CD4-positive, CD25-positive, alpha-beta regulatory T cell (primary cell): ENCODE measurements around the gene SLC35B3. TPM values are rescaled to one million over a fixed set of nuclear protein-coding genes. Genes with fewer than 3 reads are reported as not detected.

ENCODE experiments used
- ATAC-seq, 2 donors: fragments of 150-1000 bp; cut with Tn5 transposase; one replicate each; pipeline ENCODE4 v1.10.0; 2021; ENCODE audit warnings: low read depth in 2 of 2, moderate number of reproducible peaks in 2 of 2, moderate library complexity in 1 of 2
- DNase-seq, 3 donors: peaks; one replicate each; pipeline versions ENCODE4 v3.0.0 to v3.0.0-alpha.2; 2012 to 2022; ENCODE audit warnings: mixed read lengths in 1 of 3
- H3K27ac ChIP-seq: one replicate; pipeline ENCODE4 v1.7.0; 2013; ENCODE audit warnings: mild to moderate bottlenecking, low read length; ENCODE audit not compliant: insufficient read depth, poor library complexity, severe bottlenecking
- H3K27me3 ChIP-seq: one replicate; pipeline ENCODE4 v1.7.0; 2013; ENCODE audit warnings: low read length; ENCODE audit not compliant: control insufficient read depth, insufficient read depth
- H3K36me3 ChIP-seq: one replicate; pipeline ENCODE4 v1.7.0; 2013; ENCODE audit warnings: mild to moderate bottlenecking, low read length, moderate library complexity; ENCODE audit not compliant: control insufficient read depth, insufficient read depth
- H3K4me1 ChIP-seq: 2 replicates; pipeline ENCODE4 v1.7.0; 2013; ENCODE audit warnings: mild to moderate bottlenecking, low read length; ENCODE audit not compliant: insufficient read depth, control insufficient read depth, poor library complexity, severe bottlenecking
- H3K4me3 ChIP-seq: one replicate; pipeline ENCODE4 v1.7.0; 2013; ENCODE audit warnings: low read depth, mild to moderate bottlenecking, low read length, moderate library complexity
- H3K9me3 ChIP-seq, 2 experiments: 1 replicate in 1 of 2; 2 replicates in 1 of 2; pipeline ENCODE4 v1.7.0; 2013; ENCODE audit warnings: low read length in 2 of 2, mild to moderate bottlenecking in 1 of 2, moderate library complexity in 1 of 2; ENCODE audit not compliant: control insufficient read depth in 2 of 2
- H3K27ac Mint-ChIP-seq, 3 donors: one replicate each; pipeline ENCODE4 v1.8.0; 2020 to 2022; ENCODE audit warnings: mild to moderate bottlenecking in 3 of 3, mixed read lengths in 3 of 3, moderate library complexity in 2 of 3
- H3K27me3 Mint-ChIP-seq: one replicate; pipeline ENCODE4 v1.8.0; 2022; ENCODE audit warnings: mild to moderate bottlenecking, mixed read lengths
- H3K36me3 Mint-ChIP-seq: one replicate; pipeline ENCODE4 v1.8.0; 2020; ENCODE audit warnings: mixed read lengths
- H3K4me1 Mint-ChIP-seq, 4 donors: one replicate each; pipeline ENCODE4 v1.8.0; 2020 to 2022; ENCODE audit warnings: mixed read lengths in 4 of 4, mild to moderate bottlenecking in 1 of 4
- H3K4me3 Mint-ChIP-seq, 4 donors: one replicate each; pipeline ENCODE4 v1.8.0; 2020 to 2022; ENCODE audit warnings: mild to moderate bottlenecking in 4 of 4, mixed read lengths in 4 of 4, moderate library complexity in 3 of 4
- H3K9me3 Mint-ChIP-seq, 7 donors: one replicate each; pipeline ENCODE4 v1.8.0; 2020 to 2022; ENCODE audit warnings: mixed read lengths in 7 of 7, mild to moderate bottlenecking in 3 of 7, moderate library complexity in 2 of 7
- polyA plus RNA-seq, 4 donors: library from polyadenylated mRNA; unstranded; fragments of 300-500 nt; fragmentation: Illumina TruSeq; gene quantifications; one replicate each; pipeline ENCODE4 v1.2.3, GENCODE V29; 2021
- total RNA-seq: library from RNA; stranded (reverse); gene quantifications from one replicate; pipeline ENCODE4 v1.2.3, GENCODE V29; 2022

SLC35B3 gene
- total and polyA plus RNA-seq, 5 donors from 2014 or later, result 8.4 to 14.8 (median 11.9) TPM

DNA sequence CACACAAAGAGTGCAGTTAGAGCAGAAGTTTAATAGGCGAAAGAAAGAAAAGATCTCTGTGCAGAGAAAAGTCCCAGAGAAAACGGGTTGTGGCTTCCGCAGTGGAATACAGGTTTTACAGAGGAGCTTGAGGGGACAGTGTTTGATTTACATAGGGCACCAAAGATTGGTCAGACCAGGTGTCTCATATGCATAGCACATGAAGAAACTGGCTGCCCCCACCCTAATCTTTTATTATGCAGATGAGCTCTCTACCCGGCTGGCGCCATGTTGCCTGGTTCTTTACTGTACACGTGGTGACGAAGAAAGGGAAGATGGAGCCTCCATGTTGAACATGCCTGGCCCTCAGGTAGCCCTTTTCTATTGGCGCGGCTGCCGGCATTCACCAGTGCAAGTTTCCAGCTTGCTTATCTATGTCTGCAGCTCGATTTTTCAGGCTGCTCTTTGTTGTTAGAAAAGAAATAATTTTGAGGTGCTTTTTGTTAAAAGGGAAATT lies 47.4 kb downstream of the SLC35B3 start:
- H3K27ac Mint-ChIP-seq, result no peak overlapping the region
- H3K4me3 ChIP-seq, result no peak overlapping the region
- peaks cover 0 to 11% (median 6%) of the 10 kb centered on the region in 4 donors for H3K4me1 Mint-ChIP-seq
- H3K9me3 Mint-ChIP-seq, result peaks cover 0 to 3% (median 0%) of the 10 kb centered on the region in 7 donors
- no peak overlapping the region for H3K27ac ChIP-seq
- H3K9me3 ChIP-seq, result no peaks in the 10 kb centered on the region
- H3K4me1 ChIP-seq, result no peaks in the 10 kb centered on the region
- H3K27me3 Mint-ChIP-seq, result peaks cover 4% of the 10 kb centered on the region
- no peak overlapping the region for H3K4me3 Mint-ChIP-seq
- ATAC-seq (no peak), DNase-seq (no peak)
- H3K36me3 Mint-ChIP-seq, result no peaks in the 10 kb centered on the region
- no peaks in the 10 kb centered on the region for H3K36me3 ChIP-seq
- no peaks in the 10 kb centered on the region for H3K27me3 ChIP-seq

- no peak for ATAC-seq
- no peaks in the 10 kb centered on the region for H3K4me1 Mint-ChIP-seq
- no peak overlapping the region for H3K27ac Mint-ChIP-seq
- DNase-seq, result no peak
- Histone ChIP-seq H3K9me3 (no peaks in the 10 kb centered on the region), H3K4me3 (no peak overlapping the region), H3K27me3 (no peaks in the 10 kb centered on the region), H3K4me1 (no peaks in the 10 kb centered on the region), H3K36me3 (no peaks in the 10 kb centered on the region), H3K27ac (no peak overlapping the region)
- H3K27me3 Mint-ChIP-seq, result peaks cover 4% of the 10 kb centered on the region
- peaks cover 0 to 3% (median 0%) of the 10 kb centered on the region in 7 donors for H3K9me3 Mint-ChIP-seq
- H3K4me3 Mint-ChIP-seq, result no peak overlapping the region
- H3K36me3 Mint-ChIP-seq, result no peaks in the 10 kb centered on the region
Measured at GRCh38 chr6:8383584-8383983, 51.8 kb downstream of the SLC35B3 start.

DNA sequence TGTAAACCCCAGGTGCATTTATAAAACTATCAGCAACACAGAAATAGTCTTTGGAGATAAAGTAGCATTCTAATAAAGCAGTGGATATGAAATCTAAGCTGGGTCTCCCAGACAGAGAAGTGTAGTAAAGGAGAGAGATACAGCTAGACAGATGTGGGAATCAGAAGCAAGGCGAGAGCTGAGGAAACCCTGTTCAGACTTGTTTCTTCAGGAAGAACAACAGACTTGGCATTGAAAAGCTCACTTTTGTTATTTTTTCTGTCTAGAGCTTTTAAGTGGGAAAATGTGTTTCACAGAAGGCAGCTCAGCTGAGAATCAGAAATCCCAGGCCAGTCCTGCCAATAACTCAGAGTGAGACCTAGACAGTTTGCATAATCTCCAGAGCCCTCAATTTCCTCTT lies 52.9 kb downstream of the SLC35B3 start:
- ATAC-seq (no peak), DNase-seq (no peak)
- Histone ChIP-seq H3K4me3 (no peak overlapping the region), H3K9me3 (no peaks in the 10 kb centered on the region), H3K27ac (no peak overlapping the region), H3K4me1 (no peaks in the 10 kb centered on the region), H3K36me3 (no peaks in the 10 kb centered on the region), H3K27me3 (no peaks in the 10 kb centered on the region)
- Mint-ChIP-seq H3K9me3 (peaks cover 0 to 3% (median 0%) of the 10 kb centered on the region in 7 donors), H3K27me3 (peaks cover 4% of the 10 kb centered on the region), H3K27ac (no peak overlapping the region), H3K4me3 (no peak overlapping the region), H3K36me3 (no peaks in the 10 kb centered on the region), H3K4me1 (no peaks in the 10 kb centered on the region)

DNA sequence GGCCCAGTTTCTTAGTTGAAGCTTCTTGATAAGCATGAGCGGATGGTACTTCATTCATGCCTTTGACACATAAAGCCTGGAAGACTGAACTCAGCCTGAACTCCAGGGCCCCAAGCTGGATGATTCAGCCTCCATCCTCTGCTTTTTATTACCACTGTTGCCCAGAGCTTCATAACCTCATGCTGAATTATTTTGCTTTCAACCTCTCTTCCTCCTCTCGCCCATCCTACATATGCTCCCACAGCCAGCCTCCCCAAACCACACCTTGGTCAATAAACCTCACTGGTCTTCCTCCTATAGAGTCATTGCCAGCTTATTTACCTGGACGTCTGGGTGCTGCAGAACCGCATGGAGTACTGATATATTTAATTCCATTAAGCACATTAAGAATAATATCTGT lies 59.4 kb downstream of the SLC35B3 start:
- H3K4me3 Mint-ChIP-seq, result no peak overlapping the region
- H3K27me3 Mint-ChIP-seq, result peaks cover 5% of the 10 kb centered on the region
- no peak overlapping the region for H3K27ac Mint-ChIP-seq
- H3K4me1 ChIP-seq, result no peaks in the 10 kb centered on the region
- no peaks in the 10 kb centered on the region for H3K4me1 Mint-ChIP-seq
- no peak overlapping the region for H3K4me3 ChIP-seq
- H3K36me3 ChIP-seq, result no peaks in the 10 kb centered on the region
- no peak for DNase-seq
- ATAC-seq, result no peak
- no peaks in the 10 kb centered on the region for H3K9me3 Mint-ChIP-seq
- no peak overlapping the region for H3K27ac ChIP-seq
- no peaks in the 10 kb centered on the region for H3K36me3 Mint-ChIP-seq
- no peaks in the 10 kb centered on the region for H3K27me3 ChIP-seq
- no peaks in the 10 kb centered on the region for H3K9me3 ChIP-seq
